PC-3 (cell line): ENCODE data around the gene TREML4.

Experiments used
- EZH2 ChIP-seq: fragments of 300-600 bp; sonication (generic); IDR thresholded peaks from one replicate; pipeline ENCODE4 v1.6.1; 2017; ENCODE audit warnings: antibody characterized with exemption, mild to moderate bottlenecking, low read length; ENCODE audit not compliant: unreplicated experiment
- TF ChIP-seq, protein P1 (sequence below): fragments of 300-600 bp; sonication (generic); conservative IDR thresholded peaks from 2 replicates; pipeline ENCODE4 v1.5.1; 2017; ENCODE audit warnings: antibody characterized with exemption, low read depth, mild to moderate bottlenecking, low read length

DNA sequence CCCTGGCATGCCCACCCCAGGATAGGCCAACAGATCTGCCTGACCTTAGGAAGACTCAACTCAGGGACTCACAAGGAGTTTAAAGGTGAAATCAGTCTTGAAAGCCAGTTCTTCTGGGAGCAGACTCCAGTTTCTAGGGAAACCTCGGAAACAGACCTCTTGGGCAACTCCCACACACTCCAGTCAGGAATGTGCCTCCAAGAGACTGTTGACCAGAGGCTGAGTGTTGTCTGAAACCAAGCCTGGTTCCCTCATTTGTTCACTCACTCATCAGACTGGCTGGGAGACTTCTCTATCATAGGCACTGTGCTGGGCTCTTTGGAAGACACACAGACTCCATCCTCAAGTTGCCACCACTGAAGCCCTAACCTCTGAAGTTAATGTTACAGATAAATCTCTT, 56.6 kb downstream of the TREML4 start:
- TF ChIP-seq, protein P1, sequence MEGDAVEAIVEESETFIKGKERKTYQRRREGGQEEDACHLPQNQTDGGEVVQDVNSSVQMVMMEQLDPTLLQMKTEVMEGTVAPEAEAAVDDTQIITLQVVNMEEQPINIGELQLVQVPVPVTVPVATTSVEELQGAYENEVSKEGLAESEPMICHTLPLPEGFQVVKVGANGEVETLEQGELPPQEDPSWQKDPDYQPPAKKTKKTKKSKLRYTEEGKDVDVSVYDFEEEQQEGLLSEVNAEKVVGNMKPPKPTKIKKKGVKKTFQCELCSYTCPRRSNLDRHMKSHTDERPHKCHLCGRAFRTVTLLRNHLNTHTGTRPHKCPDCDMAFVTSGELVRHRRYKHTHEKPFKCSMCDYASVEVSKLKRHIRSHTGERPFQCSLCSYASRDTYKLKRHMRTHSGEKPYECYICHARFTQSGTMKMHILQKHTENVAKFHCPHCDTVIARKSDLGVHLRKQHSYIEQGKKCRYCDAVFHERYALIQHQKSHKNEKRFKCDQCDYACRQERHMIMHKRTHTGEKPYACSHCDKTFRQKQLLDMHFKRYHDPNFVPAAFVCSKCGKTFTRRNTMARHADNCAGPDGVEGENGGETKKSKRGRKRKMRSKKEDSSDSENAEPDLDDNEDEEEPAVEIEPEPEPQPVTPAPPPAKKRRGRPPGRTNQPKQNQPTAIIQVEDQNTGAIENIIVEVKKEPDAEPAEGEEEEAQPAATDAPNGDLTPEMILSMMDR = no peak
- TF ChIP-seq EZH2 = no peak
